Measurements from ENCODE around the gene CTTNBP2.

CTTNBP2 gene

DNA sequence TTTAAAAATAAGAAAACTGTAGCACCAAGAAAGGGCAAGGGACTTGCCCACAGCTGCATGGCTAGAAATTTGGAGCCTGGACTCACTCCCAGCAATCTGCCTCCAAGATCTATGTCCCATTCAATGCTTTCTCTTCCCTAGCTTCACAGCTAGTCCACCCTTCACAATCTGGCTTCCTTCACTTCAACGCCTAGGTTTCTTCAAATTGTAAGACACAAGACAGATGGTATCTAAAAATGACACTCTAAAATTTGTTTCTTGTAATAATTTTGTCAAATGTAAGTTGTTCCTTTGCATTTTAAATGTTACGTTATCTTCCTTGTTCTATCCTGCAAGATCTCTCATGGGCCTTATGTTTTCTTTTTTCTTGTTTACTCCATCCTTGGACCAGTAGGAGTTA is 48.6 kb downstream of the CTTNBP2 start:
- no peak for DNase-seq

DNA sequence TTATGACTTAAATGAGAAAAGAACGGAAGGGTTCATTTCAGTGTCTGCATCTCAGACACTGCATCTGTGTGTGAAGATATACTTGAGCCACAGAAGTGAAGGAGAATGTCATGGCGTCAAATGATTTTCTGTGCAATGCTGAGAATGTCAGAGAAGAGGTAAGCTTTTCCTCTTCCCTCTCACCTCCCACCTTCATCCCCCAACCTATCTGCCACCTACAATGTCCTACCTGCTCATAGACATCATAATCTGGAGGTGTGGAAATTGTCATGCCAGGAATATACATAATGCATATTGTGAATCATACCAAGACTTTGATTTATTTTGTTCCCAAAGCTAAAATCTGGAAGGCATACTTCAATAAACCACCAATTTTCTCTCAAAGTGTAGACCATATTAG is 53.7 kb downstream of the CTTNBP2 start:
- DNase-seq, result no peak

DNA sequence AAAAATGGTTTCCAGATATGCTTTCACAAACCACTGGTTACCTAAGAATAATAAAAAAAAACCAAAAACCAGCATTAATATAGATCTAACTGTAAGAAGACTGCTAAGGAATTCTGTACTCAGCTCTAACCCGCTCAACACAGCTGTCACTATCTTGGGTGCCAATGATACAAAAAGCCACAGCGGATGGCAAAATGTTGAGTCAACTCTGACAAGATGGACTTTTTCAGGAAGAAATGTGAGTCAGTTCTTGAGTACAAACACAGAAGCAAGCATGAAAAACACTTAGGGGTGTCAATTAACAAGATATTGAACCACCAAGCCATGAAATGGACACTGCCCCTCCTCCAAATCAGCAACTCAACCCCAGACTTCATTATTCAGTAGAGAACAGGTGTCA is 55.0 kb downstream of the CTTNBP2 start:
- DNase-seq, result no peak

DNA sequence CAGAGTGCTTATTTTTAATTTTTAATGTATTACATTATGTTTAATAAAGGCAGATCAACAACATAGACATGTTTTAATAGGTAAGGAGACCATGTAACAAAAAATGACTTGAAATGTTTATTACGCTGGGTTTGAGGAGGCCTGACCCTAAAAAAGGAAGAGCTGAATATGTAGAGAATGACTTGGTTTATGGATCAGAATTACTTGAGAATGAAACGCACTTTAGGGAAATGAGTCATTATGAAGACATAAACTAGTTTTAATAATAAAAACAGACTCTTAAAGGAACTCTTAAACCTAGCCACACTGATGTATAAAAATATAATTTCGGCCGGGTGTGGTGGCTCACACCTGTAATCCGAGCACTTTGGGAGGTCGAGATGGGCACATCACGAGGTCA is 56.5 kb downstream of the CTTNBP2 start:
- no peak for DNase-seq

DNA sequence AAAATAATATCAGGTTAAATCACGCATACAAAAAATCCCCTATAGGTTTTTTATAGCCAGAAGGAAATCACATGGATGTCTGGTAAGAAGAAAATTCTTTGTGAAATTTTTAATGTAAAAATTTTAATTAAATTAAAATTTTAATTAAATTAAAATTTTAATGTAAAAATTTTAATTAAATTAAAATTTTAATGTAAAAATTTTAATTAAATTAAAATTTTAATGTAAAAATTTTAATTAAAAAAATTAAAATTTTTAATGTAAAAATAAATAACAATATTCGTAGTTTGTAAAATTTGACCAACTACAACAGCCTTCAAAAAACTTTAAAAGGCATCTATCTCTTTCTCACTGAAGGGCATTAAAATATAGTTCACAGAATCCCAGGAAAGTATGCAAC is 61.5 kb downstream of the CTTNBP2 start:
- DNase-seq, result no peak

DNA sequence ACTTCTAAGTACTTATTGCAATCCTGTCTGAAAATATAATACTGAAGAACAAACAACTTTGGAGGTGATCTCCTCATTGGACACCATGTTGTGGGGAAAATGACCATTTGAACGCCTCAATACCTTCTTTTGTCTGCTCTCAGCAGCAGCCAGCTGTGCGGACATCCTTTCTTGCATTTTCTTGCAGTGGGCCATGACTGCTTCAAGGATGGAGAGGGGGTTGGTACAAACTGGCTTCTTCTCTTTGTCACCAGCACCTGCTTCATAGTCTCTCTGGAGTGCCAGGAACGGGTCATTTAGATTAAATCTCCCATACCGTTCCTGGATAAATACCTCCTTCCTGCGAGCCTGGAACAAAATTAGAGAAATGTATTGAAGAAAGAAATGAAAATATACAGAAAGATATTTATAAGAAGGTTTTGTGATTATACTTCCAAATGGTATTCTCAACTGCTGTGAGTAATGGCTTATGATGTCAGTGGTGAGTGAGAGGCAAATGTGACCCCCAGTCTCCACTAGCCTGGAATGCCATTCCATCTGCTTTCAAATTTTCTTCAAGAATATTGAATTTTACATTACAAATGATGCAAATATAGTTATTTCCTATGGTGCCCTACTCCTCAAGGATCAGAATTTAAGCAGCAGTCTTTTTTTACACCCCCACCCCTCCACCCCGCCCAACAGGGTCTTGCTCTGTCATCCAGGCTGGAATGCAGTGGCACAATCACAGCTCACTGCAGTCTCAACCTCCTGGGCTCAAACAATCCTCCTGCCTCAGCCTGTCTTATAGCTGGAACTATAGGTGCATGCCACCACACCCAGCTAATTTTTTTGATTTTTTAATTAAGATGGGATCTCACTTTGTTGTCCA is 62.4 kb downstream of the CTTNBP2 start:
- DNase-seq, result no peak

DNA sequence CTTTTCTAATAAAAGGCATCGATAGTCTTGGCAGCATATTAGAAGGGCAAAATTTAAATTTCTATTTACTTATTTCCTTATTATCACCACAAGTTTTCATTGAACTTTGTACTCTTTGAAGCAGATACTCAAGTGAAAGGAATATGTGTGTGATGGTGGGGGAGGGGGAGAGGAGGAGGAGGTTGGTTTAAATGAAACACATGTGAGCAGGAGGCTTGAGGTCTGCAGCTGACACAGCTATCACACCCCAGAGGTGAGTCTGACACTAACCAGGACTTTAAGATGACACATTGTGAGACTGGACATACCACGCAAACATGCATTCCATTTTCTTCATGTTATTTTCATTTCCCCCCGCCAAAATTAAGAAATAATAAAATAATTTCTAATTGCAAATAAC is 63.3 kb downstream of the CTTNBP2 start:
- DNase-seq, result no peak

DNA sequence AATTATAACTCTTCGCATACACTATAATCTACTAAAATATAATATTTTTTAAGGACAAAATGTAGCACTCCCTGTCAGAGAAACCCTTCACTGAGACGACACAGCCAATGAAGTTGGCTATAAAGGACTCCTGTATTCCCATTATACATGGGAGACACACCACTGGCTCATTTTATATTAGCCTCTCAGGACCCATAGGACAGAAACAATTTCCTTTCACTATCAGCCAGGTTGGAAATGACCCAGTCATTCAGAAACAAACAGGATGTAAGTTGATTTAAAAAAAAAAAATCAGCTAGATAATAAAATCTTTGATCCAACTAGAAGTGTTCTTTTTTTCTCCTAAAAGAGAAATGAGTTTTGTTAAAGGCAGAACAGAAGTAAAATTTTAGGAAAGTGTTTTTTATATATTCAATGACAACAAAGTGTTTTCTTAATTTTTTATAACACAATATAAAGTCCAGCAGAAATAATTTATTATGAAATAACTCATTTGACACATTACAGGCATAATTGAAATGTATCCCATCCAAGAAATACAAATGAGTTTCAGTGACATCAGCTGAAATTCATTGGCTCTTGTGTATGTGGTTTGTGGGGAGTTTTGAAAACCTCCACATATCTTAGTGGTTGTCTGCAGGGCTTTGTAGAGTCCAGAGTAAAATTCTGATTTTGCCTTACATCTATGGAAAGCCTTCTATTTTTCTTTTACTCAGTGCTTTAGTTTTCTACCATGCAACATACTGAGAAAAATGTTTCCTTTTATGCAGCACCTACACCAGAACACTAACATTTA is 64.1 kb downstream of the CTTNBP2 start:
- DNase-seq, result no peak

DNA sequence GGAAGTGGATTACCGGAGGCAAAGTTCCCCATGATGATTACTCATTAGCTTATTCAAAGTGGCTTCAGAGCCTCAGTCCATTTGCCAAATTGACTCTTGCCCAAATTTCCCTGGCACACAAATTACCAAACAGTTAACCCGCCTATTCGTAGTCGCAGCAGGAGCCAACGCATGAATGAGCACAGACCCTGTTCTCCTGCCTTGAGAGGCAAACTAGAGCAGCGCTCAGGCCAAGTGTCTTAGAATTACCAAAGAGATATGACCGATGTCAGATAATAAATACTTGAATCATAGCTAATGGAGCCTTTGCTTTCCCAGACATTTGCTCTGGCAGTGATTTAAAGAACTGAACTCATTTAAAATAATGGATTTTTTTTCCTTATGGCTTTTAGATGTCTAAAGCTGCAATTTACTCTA is 64.9 kb downstream of the CTTNBP2 start:
- DNase-seq, result no peak

DNA sequence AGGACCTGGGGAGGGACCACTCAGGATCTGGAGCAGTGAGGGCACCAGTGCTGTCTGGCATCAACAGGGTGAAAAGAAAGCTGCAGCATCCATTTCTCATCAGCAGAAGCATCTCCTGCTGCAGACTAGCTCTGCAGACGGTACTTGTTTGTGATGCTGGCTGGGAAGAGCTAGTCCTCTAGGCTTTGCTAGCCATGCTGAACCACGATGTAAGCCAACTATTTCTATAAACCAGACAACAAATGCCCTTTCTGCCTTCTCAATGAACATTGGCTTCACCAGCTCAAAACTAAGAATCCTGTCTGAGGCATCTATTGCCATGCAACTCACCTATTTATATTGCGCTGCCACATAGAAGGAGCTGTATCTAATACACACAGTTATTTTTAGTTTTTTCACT is 65.6 kb downstream of the CTTNBP2 start:
- no peak for DNase-seq

DNA sequence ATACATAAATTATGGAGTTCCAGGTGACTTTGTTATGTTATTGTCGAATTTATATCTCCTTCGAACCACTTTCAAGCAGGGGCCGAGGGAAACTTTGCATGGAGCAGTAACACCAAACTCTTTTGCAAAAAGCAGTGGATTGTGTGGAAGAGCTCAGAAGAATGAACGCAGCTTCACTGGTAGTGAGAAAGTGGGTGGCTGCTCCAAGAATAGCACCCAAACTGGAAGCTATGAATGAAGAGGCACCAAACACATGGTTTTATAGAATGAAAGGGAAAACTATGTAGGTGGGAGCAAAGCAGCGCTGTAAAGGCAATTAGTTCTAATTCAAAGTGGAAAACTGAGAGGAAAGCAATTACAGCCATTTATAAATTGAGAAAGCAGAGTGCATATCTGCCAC is 67.2 kb downstream of the CTTNBP2 start:
- DNase-seq, result no peak

DNA sequence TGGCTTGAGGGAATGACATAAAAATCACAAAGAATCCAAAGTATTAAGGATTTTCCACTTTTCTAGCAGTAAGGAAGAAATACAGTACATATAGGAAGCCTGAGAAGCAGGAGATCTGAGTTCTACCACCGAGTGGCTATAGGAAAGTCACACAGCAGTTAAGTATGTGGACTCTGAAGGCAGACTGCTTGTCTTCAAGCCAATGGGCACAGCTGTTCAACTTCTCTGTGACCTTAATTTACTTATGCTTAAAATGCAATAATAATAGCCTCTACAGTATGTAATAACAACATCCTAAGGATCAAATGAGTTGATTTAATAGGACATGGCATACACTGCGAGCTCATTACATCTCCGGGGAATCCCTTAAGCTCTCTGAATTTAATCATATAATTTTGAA is 68.0 kb downstream of the CTTNBP2 start:
- DNase-seq, result no peak

DNA sequence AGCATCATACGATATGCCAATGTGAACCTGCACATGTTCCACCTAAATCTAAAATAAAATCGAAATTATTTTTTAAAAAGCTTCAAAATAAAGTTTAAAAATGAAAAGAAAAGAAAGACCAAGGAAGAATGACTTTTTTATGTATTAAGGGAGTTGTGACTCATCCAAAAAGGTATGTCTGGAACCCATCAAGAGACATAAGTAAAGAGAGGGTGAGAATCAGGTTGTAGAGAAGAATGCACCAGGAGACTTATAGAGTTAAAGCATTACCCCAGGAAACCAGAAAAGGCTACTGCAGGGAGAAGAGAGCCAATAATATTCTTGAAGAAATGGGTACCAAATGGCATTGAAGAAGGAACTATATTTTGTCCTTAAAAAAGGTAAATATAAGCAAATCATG is 69.8 kb downstream of the CTTNBP2 start:
- no peak for DNase-seq

DNA sequence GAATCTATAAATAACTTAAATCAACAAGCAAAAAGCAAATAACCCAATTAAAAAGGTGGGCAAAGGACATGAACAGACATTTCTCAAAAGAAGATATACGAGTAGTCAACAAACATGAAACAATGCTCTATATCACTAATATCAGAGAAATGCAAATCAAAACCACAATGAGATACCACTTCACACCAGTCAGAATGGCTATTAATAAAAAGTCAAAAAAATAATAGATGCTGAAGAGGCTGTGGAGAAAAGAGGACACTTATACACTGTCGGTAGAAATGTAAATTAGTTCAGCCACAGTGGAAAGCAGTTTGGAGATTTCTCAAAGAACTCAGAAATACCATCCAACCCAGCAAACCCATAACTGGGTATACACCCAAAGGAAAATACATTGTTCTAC is 70.6 kb downstream of the CTTNBP2 start:
- no peak for DNase-seq

DNA sequence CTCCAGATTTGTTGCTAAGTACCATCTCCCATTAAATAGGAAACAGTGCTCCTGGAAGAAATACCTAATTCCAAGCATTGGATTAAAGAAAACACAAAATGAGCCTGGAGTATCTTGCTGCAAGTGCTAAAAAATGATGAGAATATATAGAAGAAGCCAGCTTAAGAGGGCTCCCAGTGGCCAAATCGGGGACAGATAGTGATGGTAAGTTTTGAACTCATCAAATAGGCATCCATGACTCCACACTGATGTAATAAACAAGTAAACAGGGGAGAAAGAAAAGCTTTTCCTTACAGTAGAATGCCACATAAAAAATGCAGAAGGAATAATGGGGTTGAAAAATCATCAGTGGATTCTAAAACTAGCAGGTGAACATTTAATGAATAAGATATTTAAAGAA is 72.4 kb downstream of the CTTNBP2 start:
- DNase-seq, result no peak

DNA sequence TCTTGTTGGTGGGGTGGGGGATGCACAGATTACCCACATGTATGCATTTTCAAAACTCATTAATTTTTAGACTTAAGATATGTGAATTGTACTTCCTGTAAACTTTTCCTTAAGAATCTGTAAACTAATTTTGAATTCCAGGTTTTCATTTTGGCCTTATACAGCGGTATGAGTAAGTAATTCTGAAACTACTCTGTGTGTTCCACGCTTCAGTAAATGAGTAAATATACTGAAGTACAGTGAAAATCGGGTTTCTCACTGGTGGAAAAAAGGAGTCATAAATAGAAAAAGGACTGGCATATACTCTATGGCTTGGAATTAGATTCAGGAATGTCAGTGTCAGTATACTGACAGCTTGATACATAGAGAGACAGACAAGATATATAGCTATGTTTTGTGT is 72.8 kb downstream of the CTTNBP2 start:
- no peak for DNase-seq

DNA sequence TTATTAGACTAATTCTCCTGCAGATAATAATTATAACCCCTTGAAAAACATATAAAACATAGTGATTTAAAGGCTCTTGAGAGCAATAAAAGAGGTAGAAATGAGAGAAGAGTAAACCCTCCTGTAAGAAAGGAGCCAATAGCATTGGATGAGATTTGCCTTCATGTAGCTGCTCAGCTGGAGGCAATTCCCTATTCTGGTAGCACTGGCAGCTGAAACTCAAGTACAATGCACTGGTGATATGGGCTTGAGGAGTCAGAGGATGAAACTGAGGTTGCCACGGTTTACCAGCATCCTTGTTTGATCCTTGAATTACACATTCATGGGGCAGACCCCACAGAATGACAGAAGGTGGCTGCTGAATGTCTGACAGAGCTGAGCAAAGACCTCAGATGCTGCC is 76.4 kb downstream of the CTTNBP2 start:
- DNase-seq, result no peak

DNA sequence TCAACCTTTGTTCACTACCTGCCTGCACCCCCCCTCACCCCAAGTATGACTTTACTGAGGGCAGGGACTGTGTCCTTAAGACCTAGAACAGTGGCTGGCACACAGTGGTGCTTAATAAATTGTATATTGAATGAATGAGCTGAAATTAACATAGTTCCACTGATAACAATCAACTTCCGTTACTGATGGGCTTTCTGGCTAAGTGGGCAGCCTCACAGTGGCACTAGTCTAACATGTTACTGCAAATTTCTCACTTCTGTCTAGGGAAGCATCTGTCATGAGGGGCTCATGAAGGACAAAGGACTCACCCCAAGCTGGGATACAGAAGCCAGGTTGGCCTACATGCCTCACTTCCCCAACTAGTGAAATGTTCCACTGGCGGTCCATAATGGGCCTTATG is 79.3 kb downstream of the CTTNBP2 start:
- no peak for DNase-seq

DNA sequence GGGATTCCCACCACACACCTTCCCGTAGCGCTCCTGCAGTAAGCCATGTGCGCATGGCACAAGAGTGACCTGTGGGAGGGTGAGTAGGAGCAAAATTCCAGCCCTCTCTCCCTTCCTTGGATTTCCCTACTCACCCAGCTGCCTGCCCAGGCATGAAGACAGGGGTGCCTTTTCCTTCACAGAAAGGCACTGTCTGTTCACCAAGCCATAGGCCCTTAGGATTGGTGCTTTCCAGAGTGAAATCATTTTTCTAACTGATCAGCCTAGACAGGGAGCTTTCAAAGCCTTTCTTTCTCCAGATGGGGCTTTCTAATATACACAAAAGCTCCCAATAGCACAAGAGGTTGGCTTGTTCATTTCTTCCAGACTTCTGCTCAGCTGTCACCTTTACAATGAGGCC is 79.7 kb downstream of the CTTNBP2 start:
- DNase-seq, result no peak

DNA sequence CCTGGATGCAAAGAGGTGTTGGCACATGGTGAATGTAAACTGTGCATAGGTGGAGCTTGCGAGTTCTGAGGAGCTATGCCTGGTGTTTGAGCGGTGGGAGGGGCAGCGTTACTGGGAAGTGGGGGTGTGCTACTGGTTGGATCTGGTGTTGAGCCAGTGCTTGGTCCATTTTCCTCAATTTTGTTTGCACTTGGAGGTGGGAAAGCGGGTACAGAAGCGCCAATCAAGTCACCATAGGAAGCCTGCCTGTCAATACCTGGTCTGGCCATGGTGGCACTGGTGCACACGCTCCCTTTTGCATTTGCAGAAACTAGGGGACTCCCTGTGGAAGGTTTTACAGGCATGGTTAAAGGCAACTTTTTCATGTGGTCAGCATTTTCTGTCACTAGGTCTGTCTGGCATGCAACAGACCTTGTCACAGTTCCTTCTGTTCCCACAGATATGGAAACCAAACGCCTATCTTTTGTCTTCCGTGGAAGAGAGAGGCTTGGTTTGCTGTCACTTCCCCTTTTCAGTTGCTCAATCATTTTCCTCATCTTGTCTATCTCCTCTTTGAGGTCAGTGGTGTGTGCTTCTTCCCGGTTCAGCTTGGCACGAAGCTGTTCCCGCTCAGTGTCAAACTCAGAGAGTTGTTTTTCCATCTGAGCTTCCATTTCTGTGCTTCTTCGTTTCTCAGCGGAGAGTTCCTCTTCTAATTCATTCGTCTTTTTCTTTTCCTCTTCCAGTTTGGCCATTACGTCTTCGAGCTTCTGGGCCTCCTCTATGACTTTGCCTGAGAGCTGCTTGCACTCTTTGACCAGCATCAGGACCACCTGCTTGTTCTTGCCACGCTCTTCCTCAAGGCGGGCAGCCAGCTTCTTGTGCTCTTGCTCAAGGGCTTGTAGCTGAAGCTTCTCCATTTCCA is 81.1 kb downstream of the CTTNBP2 start:
- no peak for DNase-seq

DNA sequence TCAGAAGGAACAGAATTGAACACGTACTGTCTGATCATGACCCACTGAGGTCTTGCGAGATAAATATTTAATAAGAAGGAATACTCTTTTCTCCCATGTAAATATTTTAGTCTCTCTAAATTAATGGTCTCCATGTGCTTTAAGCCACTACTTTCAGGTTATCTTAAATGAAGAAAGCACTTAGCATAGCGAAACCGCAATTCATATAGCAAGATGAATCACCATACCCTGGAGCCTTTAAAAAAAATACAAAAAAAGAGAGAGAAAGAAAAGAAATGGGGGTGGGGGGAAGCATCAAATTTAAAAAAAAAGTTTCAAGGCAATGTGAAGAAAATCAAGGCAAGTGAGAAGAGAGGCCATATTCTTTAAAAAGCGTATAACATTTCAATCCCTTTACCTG is 82.5 kb downstream of the CTTNBP2 start:
- no peak for DNase-seq

DNA sequence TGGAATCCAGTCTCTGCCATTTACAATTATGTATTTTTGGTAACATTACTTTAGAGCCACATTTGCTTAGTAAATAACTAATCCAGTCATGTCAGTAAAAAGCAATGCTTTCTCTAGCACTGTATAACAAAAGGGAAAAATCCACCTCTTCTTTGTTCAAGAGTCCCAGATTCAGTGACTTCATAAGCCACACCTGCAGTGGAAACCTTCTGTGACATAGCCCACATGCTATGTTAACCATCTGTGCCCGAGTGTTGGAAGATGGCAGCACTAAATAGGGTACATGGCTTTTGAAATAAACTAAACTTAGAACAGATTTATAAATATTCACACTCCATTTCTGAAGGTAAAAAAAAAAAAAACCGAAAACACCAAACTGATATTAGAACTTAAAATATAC is 83.0 kb downstream of the CTTNBP2 start:
- no peak for DNase-seq

DNA sequence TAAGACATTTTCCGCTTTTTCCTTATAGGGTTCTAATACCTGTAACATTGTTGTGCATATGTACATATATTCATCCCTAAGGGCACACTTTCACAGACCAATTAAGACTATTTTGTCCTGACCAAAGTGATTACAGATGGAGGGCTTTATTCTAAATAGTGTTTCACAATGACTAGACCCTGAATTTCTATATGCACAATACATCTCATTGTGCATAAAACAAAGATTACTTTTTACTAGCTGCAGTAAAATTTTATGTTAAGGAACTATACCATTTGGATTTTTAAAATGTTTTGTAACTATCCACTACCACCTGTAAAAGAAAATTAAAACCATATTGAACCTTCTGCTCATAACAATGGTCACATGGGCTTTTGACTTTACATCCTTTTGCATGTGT is 87.8 kb downstream of the CTTNBP2 start:
- DNase-seq, result no peak

Data from T1000 (cell line).